OCI-LY7 (cell line): Measurements from ENCODE around the gene RMDN2. TPM values are rescaled to one million over a fixed set of nuclear protein-coding genes. Genes with fewer than 3 reads are reported as not detected.

Experiments
- BruUV-seq: library from RNA; stranded (reverse); fragments of 400-500 nt; replicated peaks from 2 replicates; lab custom pipeline; 2021; lab: Mats Ljungman, UMichigan
- CTCF ChIA-PET: fragments of 300-600 bp; sonication (Branson Sonifier 250); formaldehyde crosslinking; loops from one replicate; lab custom pipeline; 2022; ENCODE audit warnings: antibody characterized with exemption; ENCODE audit not compliant: unreplicated experiment; lab: Charles Lee
- POLR2A ChIA-PET: fragments of 300-600 bp; sonication (Branson Sonifier 250); formaldehyde crosslinking; loops from one replicate; lab custom pipeline; 2022; ENCODE audit warnings: antibody characterized with exemption; lab: Charles Lee
- DNase-seq: peaks from one replicate; pipeline ENCODE4 v3.0.0-alpha.2; 2015; ENCODE audit warnings: low spot score
- H2AFZ ChIP-seq: fragments of 200-600 bp; sonication (generic), shearing (Covaris generic); 2 replicates; pipeline ENCODE4 v1.6.1; 2014; ENCODE audit warnings: mild to moderate bottlenecking, antibody characterized with exemption, low read length, moderate library complexity
- H3K27ac ChIP-seq: fragments of 200-600 bp; sonication (generic); 2 replicates; pipeline ENCODE4 v1.5.1; 2014; ENCODE audit warnings: mixed run types, low read depth, mild to moderate bottlenecking, moderate library complexity, low read length, inconsistent platforms; ENCODE audit not compliant: poor library complexity, severe bottlenecking
- H3K36me3 ChIP-seq: fragments of 200-600 bp; sonication (generic); 2 replicates; pipeline ENCODE4 v1.6.1; 2014; ENCODE audit warnings: mild to moderate bottlenecking, antibody characterized with exemption, low read length, moderate library complexity, mixed read lengths; ENCODE audit not compliant: insufficient read depth
- H3K4me1 ChIP-seq: fragments of 200-600 bp; sonication (generic); 2 replicates; pipeline ENCODE4 v1.5.1; 2014; ENCODE audit warnings: mild to moderate bottlenecking, low read length; ENCODE audit not compliant: insufficient read depth, poor library complexity, severe bottlenecking
- H3K4me2 ChIP-seq: fragments of 200-600 bp; sonication (generic); 2 replicates; pipeline ENCODE4 v1.6.1; 2014; ENCODE audit warnings: mild to moderate bottlenecking, low read length
- H3K4me3 ChIP-seq: fragments of 200-600 bp; sonication (generic); 2 replicates; pipeline ENCODE4 v1.5.1; 2014; ENCODE audit warnings: mild to moderate bottlenecking, low read depth, low read length; ENCODE audit not compliant: poor library complexity, severe bottlenecking
- H3K79me2 ChIP-seq: fragments of 200-600 bp; sonication (generic); 2 replicates; pipeline ENCODE4 v1.6.1; 2016; ENCODE audit warnings: low read depth, mild to moderate bottlenecking, low read length, moderate library complexity, mixed read lengths; ENCODE audit not compliant: insufficient read depth
- H3K9me2 ChIP-seq: fragments of 200-600 bp; sonication (generic); 2 replicates; pipeline ENCODE4 v1.6.1; 2016; ENCODE audit warnings: mild to moderate bottlenecking, low read length, mixed read lengths; ENCODE audit not compliant: insufficient read depth
- H3K9me3 ChIP-seq: fragments of 200-600 bp; sonication (generic); 2 replicates; pipeline ENCODE4 v1.6.1; 2014; ENCODE audit warnings: mild to moderate bottlenecking, mixed run types, low read length, mixed read lengths
- H4K20me1 ChIP-seq: fragments of 200-600 bp; sonication (generic); 2 replicates; pipeline ENCODE4 v1.6.1; 2014; ENCODE audit warnings: mild to moderate bottlenecking, antibody characterized with exemption, low read length, moderate library complexity, mixed read lengths; ENCODE audit not compliant: insufficient read depth
- CTCF ChIP-seq: fragments of 200-600 bp; sonication (generic); conservative IDR thresholded peaks from 2 replicates; pipeline ENCODE4 v1.5.1; 2014; ENCODE audit warnings: mild to moderate bottlenecking, antibody characterized with exemption, low read length, moderate library complexity, mixed read lengths
- EZH2phosphoT487 ChIP-seq: fragments of 200-600 bp; sonication (generic); IDR thresholded peaks from 2 replicates; pipeline ENCODE4 v1.6.1; 2018; ENCODE audit warnings: low read depth, borderline replicate concordance, mild to moderate bottlenecking, mixed run types, antibody characterized with exemption, low read length, moderate library complexity, mixed read lengths
- intact Hi-C: fragments of 100-400 bp; cut with micrococcal nuclease; formaldehyde crosslinking; loops from one replicate; pipeline ENCODE4 v1.10.0; 2022; ENCODE audit not compliant: unreplicated experiment
- total RNA-seq, 2 experiments: library from RNA; depleted of rRNA in 1 of 2; stranded (reverse); fragments of >200 nt in 1 of 2; shearing (Covaris generic) in 1 of 2; gene quantifications; 2 replicates each; pipeline ENCODE4 v1.2.3, GENCODE V29; 2014 to 2022

Gene RMDN2
- total RNA-seq, 2 experiments from 2014 or later, result 0.50 to 3.1 TPM

DNA sequence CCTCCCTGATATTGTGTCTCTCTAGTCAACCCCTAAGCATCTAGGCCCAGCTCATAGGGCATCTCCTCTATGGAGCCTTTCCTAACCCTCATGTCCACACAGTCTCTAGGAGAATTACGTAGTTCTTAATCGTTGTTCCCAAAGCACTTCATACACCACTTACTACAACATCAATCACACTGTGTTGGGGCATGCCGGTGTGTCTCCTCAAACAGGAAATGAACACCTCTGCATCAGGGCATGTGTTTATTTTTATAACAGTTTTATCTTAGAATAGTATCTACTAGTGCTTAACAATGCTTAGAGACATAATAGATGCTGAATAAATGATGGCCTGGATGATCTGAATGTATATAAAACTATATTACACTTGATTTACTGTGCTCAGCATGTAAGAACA is 131.1 kb downstream of the RMDN2 start:
- no peak for DNase-seq
- Histone ChIP-seq H3K36me3 (no peaks in the 10 kb centered on the region), H2AFZ (no peak overlapping the region), H4K20me1 (no peaks in the 10 kb centered on the region), H3K9me2 (no peaks in the 10 kb centered on the region), H3K4me3 (no peak overlapping the region), H3K27ac (no peak overlapping the region), H3K4me2 (no peak overlapping the region), H3K4me1 (no peaks in the 10 kb centered on the region), H3K79me2 (no peaks in the 10 kb centered on the region), H3K9me3 (no peaks in the 10 kb centered on the region)
- no TSS peak for BruUV-seq
- ChIA-PET CTCF (no interaction called here), POLR2A (no interaction called here)
- intact Hi-C loops, result no loop called here
- TF ChIP-seq CTCF, result no peak

- Histone ChIP-seq H3K79me2 (no peaks in the 10 kb centered on the region), H3K4me1 (no peaks in the 10 kb centered on the region), H3K9me2 (no peaks in the 10 kb centered on the region), H3K4me3 (no peak overlapping the region), H3K4me2 (no peak overlapping the region), H3K36me3 (no peaks in the 10 kb centered on the region), H3K27ac (no peak overlapping the region), H4K20me1 (no peaks in the 10 kb centered on the region), H2AFZ (no peak overlapping the region), H3K9me3 (no peaks in the 10 kb centered on the region)
- ChIA-PET CTCF (no interaction called here), POLR2A (no interaction called here)
- intact Hi-C loops, result no loop called here
- TF ChIP-seq EZH2phosphoT487, result no peak
- no peak for TF ChIP-seq CTCF
- no TSS peak for BruUV-seq
- DNase-seq, result no peak
These were observed 132.7 kb downstream of the RMDN2 start for GRCh38 chr2:38057651-38058410.

DNA sequence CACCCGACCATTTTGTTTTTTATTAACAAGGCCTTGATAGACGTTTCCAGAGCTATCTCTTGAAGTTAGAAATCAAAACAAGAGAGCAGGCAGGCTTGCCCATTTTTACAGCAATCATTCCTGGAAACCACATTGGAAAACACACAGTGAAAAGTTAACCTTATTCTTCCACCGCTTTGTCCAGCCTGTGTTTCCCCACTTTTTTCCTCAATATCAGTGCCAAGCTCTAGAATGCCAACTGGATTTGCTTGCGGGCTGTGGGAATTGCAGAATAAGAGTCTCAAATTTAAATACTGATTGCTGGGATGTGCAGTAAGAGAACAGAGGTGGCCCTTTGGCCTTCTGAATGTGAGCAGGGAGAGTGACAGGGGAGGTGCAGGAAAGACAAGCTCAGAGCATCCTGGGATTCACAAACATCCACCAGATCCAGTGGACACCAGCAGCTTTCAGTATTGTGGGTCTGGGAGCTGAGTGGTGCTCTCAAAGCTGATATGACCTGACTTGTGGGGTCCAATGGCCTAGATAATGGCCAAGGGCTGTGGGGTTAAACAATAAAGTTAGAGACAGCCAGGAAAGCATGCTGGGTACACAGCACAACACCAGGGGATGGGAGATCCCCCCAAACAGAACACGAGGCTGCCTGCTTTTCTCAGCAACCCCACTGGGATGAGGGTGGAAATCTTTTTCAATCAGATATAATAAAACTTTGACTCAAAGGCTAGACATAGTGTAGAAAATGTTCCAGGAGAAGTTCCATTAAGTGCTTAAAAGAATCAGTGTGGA is 135.3 kb downstream of the RMDN2 start:
- no peaks in the 10 kb centered on the region for H3K9me2 ChIP-seq
- no peak for TF ChIP-seq EZH2phosphoT487
- no peak for TF ChIP-seq CTCF
- H3K79me2 ChIP-seq, result no peaks in the 10 kb centered on the region
- ChIA-PET CTCF (no interaction called here), POLR2A (no interaction called here)
- no peaks in the 10 kb centered on the region for H3K4me1 ChIP-seq
- no peak overlapping the region for H3K4me2 ChIP-seq
- no peaks in the 10 kb centered on the region for H3K36me3 ChIP-seq
- no TSS peak for BruUV-seq
- H3K9me3 ChIP-seq, result no peaks in the 10 kb centered on the region
- H2AFZ ChIP-seq, result no peak overlapping the region
- no peak for DNase-seq
- intact Hi-C loops, result no loop called here
- no peaks in the 10 kb centered on the region for H4K20me1 ChIP-seq
- H3K4me3 ChIP-seq, result no peak overlapping the region
- H3K27ac ChIP-seq, result no peak overlapping the region
